GM19240 (cell line): Measurements from ENCODE around the gene KRT76.
"Not testable (repeated sequence)": the region's sequence is repeated elsewhere in the genome, so short reads cannot be mapped to it uniquely, and the experiment has no call there.

Experiments used
- DNase-seq: peaks from one replicate; pipeline ENCODE4 v3.0.0; 2011; ENCODE audit warnings: low spot score; ENCODE audit not compliant: insufficient read length

Gene KRT76

DNA sequence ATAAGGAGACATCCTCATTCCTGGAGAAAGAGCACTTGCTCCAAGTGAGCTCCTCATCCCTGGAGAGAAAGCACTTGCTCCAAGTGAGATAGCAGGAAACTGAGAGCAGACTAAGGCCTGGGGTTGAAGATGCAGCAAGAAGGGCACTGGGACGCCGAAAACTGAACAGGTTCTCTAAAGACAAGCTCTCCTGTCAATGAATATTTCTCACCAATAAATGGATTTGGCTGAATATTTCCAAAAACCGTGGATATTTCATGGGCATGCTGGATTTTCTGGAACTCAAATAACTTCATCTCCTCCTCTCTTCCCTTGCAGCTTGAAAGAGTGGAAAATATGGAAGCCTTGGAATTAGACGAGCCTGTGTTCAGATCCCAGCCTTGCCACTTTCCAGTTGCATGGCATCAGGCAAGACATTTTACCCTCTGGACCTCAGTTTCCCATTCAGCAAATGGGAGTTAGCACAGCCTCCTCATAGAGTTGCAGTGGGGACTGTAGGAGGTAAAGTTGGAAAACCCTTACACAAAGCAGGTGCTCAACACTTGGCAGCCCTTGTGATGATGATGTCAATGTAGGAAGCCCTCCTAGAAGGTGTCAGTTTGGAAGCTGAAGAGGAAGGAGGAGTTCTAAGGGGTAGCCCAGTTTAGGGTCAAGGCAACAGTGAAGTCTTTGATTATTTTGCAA is 4.4 kb upstream of the KRT76 start:
- DNase-seq: no peak

DNA sequence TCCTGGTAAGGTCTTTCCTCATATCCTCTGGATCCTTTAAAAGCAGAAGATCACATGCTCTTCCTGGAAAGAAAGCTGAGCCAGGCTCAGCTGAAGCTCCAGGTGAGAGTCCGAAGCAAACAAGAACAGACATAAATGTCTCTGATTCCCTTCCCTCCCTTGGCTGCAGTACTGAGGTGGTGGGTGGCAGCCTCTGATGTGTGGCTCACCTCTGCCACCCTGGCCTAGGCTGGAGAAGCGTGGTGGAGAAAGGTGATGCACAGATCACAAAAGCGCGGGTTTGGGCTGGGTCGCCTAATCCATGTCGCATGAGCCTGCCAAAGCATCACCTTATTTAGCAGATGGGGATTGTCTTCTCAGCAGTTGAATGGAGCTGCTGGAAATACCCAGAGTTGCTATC is 2.8 kb upstream of the KRT76 start:
- no peak for DNase-seq

DNA sequence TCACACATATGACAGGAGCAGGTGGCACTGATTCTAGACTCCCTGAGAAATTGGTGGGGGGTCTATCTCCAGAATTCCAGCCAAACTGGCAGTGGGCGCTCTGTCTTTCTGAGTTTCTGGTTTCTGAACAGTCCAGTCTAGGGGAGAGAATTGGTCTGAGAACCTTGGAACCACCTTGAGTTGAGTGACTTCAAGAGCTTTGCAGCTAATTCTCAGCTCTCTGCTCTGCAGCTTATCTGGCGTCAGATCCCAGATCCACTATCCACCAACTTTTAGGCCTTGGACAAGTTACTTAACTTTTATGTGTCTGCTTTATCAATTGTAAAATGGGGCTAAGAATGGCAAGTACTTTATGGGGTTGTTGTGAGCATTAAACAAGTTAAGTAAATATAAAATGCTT is 1.7 kb upstream of the KRT76 start:
- DNase-seq: no peak

DNA sequence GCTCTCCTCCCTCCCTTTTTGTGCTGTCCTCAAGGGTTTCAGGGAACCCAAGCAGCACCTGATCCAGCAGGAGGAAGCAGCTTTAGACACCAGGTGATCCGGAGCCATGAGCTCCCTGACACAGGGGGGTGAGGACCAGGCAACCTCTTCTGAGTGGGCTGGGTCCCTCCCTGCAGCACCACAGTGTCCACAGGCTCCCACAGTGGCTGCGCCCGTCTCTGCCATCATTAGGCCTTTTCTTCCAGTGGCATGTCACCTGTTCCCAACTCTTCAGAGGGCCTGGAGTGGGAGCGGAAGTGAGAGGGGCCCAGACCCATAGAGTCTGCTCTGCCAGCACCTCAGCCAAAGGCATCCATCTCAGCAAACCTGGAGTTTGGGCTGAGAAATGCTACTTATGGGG is 421 bp upstream of the KRT76 start:
- no peak for DNase-seq

DNA sequence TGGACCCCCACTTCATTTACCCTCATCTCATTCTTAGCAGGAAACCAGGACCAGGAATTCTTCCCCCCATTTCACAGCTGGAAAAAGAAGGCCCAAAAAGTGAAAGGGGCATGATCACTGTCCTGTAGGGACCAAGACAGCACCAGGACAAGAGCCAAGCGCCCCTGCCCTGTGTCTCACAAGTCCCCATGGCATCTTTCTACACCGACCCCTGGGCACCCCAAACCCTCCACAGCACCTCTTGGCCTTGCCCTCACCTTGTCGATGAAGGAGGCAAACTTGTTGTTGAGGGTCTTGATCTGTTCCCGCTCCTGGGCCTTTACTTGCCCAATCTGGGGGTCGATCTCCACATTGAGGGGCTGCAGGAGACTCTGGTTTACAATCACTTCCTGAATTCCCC is 710 bp downstream of the KRT76 start:
- no peak for DNase-seq

DNA sequence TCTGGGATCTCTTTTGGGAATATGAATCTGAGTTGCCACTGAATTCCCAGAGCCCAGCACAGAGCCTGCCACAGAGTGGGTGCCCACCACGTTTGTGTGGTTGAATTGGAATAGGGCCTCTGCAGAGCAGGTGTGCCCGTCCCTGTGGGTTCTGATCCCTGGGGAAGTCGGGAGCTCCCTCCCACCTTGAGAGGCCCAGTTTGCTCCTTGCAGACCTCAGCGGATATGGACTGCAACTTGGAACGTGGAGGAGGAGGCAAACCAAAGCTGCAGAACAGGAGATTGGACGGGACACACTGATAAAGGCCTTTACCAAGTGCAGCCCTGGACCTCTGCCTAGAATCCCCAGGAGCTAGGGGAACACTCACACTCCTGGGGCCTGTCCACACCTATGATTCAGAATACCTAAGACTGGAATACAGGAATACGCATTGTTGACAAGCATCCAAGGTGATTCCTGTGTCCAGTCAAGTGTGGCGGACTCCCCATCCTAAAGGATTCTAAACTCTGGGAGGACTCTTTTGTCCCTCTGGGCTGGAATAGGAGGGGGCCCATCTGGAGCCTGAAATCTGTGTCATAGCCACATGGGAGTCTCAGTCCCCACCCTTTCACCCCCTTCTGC is 2.4 kb downstream of the KRT76 start:
- no peak for DNase-seq

DNA sequence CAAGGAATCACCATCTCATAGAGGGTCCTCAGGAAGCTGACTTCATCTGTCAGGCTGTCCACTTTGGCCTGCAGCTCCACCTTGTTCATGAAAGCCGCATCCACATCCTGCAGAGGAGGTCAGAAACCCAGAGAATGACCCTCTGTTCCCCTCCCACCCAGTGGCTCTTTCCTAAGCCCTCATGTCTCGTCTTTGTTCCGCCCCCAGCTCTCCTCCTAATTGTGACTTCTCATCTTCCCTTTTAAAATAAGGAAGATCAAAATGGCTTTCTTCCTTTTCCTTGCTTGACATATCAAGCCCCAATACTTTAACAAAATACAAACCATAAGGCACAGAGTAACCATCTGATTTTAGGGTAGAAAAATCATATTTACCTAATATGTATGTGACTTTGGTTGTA is 4.4 kb downstream of the KRT76 start:
- no peak for DNase-seq

DNA sequence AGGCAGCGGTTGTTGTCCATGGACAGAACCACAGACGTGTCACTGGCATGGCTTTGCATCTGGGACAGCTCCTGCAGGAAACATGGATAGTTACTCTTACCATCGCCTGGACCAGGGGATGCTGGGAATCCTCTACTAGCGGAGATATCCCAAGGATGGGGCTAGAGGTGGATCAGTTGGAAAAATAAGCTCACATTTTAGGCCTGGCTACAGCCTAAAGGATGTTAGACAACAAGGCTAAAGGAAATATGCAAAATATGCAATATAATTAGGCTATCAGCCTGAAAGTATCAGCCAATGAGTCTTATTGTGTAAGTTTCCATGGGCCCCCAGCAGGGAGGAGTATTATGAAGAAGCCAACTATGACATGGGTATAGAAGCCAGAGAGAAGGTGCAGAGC is 5.0 kb downstream of the KRT76 start:
- no peak for DNase-seq

DNA sequence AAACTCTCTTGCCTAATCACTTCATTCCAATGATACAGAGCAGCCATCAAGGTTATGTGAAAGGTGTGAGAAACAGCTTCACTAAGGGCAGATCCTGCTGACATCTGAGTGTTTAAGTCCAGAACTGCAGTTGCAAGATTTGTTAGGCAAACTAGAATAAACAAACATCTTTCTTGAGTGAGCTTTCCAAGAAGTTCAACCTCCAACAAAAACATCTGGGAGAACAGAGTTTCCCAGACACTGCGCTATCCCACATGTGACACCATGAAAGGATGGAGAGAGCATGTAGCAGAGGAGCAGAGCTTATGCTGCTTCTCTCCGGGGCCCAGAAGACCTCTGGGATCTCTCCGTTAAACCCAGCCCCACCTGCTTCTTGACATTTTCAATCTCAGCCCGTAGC is 5.6 kb downstream of the KRT76 start:
- no peak for DNase-seq

DNA sequence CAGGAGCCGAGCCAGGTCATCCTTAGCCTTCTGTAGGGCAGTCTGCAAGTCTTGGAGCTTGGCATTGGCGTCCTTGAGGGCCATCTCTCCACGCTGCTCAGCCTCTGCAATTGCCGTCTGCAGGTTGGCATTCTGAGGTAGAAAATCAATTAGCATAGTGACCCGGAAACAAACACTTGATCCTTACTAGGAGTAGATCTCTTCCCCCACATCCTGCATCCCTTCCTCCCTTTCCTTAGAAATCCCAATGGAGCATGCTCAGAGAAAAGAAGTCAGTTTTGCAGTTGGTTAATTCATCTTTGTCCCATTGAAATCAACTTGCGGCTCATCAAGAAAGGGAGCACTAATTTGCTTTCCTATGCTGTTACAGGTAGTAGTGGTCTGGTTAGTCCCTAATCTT is 6.1 kb downstream of the KRT76 start:
- no peak for DNase-seq

DNA sequence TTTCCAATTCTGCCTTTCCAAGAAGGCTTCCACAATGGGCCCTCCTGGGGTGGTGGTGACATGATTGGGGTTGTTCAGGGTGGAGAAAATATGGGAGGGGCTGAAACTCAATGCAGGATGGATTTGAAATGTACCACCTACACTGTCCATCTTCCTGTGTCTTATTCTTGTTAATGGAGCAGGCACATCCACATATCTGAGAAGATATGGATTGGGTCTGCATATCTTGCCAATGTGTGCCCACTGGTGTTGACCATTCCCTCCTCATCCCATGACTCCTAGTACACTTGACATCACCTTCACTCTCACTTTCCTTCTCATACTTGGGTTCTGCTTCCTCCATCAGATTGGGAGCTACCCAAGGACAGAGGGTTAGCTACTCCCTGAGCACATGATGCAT is 7.2 kb downstream of the KRT76 start:
- no peak for DNase-seq

DNA sequence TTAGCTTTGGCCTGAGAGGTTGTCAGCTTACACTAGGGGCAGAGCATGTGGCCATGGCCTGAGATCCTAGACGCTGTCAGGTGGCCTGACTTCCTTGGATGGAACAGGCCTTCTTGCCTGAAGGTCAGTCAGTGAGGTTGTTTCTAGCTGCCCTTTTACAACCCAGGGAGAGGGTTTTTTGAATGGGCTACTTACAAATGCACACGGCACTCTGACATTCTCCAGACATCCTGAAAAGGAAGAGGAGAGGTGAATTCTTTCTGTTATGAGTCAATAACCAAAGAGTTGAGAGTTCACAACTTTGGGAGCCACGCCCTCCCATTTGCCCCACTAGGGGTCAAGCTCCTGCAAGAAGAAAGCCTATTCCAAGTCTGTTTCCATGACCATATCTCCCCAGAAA is 7.8 kb downstream of the KRT76 start:
- no peak for DNase-seq

DNA sequence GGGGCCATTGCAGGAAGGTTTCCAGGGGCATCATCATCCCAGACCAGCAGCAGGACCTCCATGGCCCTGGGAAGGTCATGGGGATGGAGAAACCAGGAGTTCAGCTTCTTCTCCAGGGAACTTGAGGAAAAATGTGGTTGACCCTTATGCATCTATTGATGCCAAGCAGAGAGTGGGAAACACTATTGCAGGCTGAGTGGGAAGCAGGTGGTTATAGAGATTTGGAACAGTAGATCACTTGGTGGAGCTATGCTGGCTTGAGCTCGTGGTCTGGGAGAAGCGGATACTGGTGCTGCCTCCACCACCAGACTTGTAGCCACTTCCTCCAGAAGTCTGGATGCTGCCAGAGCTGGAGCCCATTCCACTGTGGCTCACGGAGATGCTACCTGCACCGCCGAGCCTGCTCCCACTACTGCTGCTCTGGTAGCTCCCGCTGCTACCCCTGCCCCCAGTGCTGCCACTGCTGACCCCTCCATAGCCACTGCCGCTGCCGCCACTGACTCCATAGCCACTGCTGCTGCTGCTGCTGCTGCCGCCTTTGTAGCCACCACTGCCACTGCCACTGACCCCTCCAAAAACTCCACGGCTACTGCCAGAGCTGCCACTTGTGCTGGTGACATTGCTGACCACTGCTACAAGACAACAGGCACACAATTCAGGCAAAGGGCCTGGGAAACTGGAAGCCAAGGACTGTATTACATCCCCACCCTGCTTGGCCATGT is 8.5 kb downstream of the KRT76 start:
- no peak for DNase-seq

DNA sequence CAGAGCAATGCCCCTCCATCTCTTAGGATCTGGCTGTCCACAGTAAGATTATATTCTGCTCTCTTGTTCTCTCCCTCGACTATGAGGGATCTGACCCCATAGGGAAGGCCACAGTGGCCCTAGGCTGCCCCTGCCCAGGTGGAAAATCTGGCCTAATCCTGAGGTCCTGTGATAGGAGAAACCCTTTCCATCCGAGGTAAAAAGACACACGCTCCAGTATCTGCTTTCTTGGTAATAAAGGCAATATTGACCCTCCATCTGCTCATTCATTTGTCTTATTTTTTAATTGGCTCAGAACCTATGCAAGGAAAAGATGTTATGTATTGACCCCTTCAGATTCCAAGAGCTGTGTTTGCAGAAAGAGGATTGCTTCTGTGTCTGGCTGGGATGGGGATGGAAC is 9.7 kb downstream of the KRT76 start:
- DNase-seq: no peak

DNA sequence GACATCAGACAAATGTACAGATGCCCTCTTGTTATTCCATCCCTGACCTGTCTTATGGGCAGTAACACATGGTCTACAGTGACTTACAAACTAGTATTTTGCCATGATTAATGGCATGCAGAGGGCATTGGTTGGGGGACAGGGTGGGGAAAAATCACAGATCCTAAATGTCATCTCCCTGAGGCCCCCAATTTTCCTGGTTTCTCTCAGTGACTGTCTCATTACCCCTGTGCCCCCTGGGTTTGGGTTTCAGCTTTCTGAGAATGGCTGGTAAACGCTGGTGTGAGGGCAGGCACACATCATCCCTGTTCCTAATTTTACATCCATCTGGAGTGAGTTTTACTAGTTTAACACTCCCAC is 10.1 kb downstream of the KRT76 start:
- DNase-seq: no peak

DNA sequence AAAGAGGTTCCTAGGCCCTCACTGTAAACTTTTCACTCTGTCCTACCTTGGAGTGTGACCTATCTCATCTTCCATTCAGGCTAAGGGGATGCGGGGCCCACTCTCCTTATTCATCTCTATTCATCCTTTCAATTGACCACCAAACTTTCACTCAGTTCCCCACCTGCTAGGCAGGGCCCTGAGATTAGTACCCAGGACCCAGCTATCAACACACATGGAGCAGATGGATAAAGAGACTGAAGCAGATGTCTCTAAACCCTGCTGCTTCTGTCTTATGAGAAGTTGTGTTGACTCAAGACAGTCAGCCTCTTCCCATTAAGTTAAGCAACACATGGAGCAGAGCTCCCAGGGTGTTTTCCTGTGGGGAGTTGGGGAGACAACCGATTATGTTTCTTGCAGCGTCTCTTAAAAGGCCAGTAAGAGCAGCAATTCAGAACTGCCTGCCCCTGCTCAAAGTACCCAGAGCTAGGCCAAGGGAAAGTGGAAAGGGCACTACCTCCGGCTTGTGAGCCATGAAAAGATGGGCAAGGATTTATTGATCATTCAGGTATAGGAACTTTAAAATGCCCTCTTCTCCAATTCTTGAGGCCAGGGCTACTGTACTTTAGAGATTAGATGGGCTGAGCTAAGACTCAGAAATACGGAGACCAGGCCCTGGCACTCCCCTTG is 10.7 kb downstream of the KRT76 start:
- DNase-seq: no peak

DNA sequence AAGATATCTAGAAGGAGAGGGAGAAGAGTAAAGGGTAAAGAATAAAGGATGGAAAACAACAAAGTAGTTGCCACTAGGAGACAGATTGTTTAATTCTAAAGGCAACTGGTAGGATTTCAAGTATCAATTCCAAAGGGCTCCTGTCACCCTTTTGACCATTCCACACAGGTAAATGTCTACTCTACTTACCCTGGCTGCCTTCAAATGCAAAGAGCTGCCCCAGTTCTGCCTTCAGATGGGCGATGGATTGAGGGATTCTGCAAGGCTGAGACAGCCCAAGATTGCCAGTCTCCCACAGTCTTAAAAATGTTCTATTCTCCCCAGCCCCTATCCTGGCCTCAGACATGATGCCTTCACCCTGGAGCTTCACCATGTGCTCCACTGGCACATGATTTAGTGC is 11.4 kb downstream of the KRT76 start:
- no peak for DNase-seq

DNA sequence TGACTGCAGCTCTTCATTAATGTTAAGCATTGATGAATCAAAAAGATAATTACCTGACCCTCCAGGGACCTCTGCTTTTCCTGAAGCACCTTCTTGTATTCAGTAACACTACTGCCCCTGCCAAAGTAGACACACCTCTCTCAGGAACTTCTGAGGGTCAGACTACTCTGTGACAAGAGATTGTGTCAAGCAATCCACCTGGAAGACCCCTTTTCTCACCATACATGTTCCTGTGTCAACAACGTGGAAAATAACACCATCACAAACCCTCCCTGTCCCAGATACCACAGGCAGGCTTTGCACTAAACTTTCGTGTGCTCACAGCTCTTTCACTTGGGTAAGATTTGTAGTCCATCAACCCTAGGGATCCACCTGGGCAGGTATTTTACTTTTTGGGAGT is 13.2 kb downstream of the KRT76 start:
- no peak for DNase-seq

DNA sequence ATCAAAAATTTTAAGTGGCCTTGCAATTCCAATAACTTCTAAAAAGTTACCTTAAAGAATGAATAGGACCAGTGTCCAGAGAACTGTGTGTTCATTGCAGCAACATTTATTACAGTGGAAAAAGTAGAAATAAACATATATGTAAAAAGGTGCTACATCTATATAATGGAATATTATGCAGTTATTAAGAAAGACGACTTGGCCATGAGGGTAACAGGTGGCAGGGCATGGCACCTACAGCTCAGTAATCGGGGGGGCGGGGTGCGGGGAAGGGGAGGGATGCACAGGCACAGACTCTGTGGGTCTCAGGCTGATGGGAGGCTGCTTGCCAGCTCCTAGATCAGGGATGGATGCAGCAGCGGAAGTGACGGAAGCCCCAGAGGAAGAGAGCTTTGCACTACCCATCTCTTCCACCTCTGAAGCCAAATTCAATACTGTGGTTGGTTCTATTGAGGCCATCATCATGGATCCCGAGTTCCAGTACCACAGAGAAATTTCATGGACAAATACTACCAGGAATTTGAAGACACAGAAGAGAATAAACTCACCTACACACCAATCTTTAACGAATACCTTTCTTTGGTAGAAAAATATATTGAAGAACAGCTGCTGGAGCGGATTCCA is 14.0 kb downstream of the KRT76 start:
- no peak for DNase-seq

DNA sequence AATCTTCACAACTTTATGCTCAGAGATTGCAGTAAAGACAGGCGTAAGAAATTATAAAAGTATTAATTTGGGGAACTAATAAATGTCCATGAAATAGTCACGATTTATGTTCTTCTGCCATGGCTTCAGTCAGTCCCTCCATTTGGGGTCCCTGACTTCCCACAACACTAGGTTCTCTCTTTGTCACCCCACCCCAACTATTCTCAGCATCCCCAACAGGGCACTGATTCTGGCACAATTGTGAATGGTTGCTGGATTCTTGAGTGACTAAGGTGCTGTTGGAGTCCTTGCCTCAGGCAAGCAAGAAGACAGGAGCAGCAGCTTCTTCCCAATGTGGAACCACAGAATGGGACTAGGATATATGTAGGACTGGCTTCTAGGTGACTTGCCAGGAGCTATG is 15.3 kb downstream of the KRT76 start:
- DNase-seq: no peak

DNA sequence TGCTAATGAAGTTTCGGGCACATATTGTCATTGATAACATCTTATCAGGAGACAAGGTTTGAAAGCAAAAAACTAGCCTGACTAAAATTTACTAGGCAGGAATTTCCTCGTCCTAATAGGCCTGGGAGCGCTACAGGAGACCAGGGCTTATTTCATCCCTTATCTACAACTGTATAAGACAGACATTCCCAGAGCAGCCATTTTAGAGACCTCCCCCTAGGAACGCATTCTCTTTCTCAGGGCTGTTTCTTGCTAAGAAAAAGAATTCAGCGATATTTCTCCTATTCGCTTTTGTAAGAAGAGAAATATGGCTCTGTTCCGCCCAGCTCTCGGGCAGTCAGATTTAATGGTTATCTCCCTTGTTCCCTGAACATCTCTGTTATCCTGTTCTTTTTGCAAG is 15.9 kb downstream of the KRT76 start:
- DNase-seq: not testable (repeated sequence)

DNA sequence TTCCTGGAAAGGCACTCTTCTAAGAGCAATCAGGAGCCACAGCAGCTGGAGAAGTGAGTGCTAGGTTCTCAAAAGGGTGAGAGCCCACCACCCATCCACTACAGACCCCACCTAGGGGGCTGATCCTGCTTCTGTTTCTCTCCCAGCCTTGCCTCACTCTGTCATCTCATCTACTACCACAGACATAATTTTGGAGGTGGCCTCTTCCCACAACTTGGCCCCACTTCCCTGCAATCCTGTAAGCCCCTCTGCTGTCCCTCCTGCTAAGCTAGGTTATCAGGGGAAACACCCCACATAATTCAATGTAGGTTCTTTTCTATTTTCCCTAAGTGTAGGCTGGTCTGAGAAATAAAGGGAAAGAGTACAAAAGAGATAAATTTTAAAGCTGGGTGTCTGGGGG is 16.5 kb downstream of the KRT76 start:
- DNase-seq: no peak
